ENCODE results near the gene BTAF1.
"Not testable (repeated sequence)": the region's sequence is repeated elsewhere in the genome, so short reads cannot be mapped to it uniquely, and the experiment has no call there.

BTAF1 gene

GRCh38 chr10:91980319-91980718 lies 56.7 kb downstream of the BTAF1 start:
- no peak for DNase-seq

DNA sequence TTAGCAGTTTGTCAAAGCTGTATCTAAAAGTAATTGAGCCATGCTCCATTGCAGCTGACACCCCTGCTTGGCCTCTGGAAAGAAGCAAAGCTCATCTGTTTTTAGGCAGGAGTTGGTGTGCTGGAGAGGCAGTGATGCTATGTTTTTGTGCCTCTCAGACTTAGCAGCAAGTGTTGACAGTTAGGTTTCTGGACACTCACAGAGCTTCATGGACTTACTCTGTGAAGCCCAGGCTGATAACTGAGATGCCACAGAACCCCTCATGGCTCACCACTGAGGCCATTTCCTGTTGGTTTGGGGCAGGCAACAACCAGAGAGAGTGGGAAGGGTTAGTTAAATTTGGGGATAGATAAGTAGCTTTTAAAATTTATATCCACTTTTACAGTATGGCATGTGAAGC lies 59.8 kb downstream of the BTAF1 start:
- DNase-seq, result no peak

DNA sequence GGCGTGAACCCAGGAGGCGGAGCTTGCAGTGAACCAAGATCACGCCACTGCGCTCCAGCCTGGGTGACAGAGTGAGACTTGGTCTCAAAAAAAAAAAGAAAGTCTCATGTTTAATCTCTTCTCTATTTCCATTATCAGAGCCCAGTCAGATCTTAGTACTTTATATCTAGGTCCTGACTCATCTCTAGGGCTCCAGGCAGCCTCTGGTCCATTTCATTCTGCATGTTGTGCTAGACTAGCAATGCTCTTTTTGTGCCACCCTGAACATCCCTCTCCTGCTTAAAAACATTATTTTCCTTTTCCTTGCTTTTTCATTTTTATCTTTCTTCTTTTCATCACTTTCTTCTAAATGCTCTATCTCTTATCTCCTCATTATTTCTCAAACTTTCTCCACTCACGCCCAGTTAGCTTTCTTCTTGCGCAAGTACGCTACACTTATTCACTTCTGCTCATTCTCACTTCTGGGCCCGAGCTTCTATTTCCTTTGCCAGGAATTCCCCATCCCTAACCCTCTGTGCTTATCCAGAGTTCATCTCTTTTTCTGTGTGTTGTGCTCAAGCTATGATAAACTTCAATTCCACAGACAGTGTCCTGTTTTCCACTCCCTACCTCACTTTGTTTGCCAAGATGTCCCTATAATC lies 63.9 kb downstream of the BTAF1 start:
- no peak for DNase-seq

DNA sequence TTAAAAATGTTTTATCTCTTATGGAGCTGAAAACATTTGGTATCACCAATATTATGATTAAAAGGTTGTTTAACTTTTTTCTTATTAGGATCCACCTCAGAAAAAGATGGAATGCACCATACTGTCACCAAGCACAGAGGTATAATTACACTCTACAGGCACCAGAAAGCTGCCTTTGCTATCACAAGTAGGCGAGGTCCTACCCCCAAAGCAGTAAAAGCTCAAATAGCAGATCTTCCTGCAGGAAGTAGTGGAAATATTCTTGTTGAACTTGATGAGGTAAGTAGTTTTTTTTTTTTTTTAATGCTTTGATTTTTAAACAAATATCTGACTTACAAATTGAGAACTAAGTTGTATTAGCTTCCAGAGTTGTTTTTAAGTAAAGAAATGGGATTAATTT lies 68.5 kb downstream of the BTAF1 start:
- no peak for DNase-seq

DNA sequence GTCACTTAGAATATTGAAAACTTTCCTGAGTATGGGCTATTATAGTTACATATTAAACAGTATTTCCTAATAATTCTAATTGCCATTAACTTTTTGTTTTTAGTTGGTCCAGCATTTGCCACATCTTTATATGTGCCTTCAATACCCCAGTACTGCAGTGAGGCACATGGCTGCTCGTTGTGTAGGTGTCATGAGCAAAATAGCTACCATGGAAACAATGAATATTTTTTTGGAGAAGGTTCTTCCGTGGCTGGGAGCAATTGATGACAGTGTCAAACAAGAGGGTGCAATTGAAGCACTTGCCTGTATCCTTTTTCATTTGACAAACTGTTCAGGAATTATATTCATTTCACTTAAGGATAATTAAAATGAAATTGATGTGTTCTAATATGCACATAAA lies 72.7 kb downstream of the BTAF1 start:
- no peak for DNase-seq

DNA sequence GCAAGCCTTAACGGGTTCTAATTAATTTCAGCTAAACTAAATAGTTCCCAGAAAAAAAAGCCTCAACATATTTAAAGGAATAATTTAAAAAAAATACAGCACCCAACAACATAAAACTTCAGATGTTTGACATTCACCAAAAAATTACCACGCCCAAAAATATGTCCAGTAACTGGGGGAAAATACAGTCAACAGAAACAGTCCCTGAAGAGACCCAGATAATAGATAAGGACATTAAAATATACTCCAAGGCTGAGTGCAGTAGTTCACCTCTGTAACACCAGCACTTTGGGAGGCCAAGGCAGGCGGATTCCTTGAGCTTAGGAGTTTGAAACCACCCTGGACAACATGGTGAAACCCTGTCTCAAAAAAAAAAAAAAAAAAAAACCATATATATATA lies 78.0 kb downstream of the BTAF1 start:
- DNase-seq, result no peak

- no peak for DNase-seq
Measured at GRCh38 chr10:92001995-92002394, 78.4 kb downstream of the BTAF1 start.

DNA sequence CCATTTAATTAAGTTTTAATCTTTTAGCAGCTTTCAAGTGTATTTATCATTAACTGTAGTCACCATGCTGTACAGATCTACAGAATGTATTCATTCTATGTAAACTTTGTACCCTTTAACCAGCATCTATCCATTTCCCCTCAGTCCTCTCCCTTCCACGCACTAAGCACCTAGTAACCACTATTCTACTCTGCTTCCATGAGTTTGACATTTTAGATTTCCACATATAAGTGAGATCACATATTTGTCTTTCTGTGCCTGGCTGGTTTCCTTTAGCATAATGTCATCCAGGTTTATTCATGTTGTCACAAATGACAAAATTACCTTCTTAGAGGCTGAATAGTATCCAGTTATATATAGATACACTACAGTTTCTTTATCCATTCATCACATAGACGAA lies 79.7 kb downstream of the BTAF1 start:
- DNase-seq, result no peak

- DNase-seq, result no peak
Measured at GRCh38 chr10:92005978-92006377, 82.4 kb downstream of the BTAF1 start.

GRCh38 chr10:92009445-92009844 lies 85.9 kb downstream of the BTAF1 start:
- DNase-seq, result no peak

GRCh38 chr10:92010047-92010735 lies 86.6 kb downstream of the BTAF1 start:
- DNase-seq, result no peak

GRCh38 chr10:92011560-92012214 lies 88.1 kb downstream of the BTAF1 start:
- no peak for DNase-seq

- DNase-seq, result no peak
Measured at GRCh38 chr10:92014620-92015019, 91.0 kb downstream of the BTAF1 start.

DNA sequence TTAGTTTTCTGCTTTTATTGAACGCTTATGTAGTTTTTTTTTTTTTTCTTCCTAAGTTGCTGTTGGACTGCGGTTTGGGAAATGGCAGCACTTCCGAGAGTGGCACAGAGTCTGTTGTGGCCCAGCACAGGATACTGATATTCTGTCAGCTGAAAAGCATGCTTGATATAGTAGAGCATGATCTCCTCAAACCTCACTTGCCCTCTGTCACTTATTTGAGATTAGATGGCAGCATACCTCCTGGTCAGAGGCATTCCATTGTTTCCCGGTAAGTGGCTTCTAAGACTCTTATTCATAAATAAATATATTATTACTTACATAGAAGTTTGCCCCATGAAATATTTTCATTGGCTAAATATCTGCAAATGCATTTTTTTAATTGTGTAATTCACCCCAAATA lies 101.1 kb downstream of the BTAF1 start:
- DNase-seq, result no peak

GRCh38 chr10:92025340-92025739 lies 101.8 kb downstream of the BTAF1 start:
- not testable (repeated sequence) for DNase-seq

DNA sequence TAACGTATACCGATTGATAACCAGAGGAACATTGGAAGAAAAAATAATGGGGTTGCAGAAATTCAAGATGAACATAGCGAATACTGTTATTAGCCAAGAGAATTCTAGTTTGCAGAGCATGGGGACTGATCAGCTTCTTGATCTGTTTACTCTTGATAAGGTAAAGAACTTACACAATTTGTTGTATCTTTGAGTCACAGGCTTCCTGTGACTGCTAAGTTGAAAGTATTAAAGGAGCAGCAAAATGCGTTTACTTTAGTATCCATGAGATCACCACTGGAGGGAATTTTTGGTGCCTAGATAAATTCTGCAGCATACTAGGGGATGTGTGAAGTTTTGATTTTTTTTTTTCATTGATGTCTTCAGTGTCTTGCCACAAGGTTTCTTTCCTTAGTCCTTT lies 103.6 kb downstream of the BTAF1 start:
- DNase-seq, result no peak

DNA sequence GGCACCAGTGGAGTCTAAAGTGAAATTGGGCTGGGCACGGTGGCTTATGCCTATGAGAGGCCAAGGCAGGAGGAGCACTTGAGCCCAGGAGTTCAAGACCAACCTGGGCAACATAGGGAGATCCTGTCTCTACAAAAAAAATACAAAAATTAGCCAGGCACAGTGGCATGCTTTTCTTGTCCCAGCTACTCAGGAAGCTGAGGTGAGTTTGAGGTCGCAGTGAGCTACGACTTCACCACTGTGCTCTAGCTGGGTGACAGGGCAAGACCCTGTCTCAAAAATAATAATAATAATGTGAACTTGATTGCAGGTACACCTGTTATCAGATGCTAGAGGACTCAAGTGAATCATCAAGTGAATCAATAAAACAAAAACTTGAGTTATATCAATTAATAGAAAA lies 108.0 kb downstream of the BTAF1 start:
- DNase-seq, result no peak

GRCh38 chr10:92033070-92033469 lies 109.5 kb downstream of the BTAF1 start:
- DNase-seq, result not testable (repeated sequence)

DNA sequence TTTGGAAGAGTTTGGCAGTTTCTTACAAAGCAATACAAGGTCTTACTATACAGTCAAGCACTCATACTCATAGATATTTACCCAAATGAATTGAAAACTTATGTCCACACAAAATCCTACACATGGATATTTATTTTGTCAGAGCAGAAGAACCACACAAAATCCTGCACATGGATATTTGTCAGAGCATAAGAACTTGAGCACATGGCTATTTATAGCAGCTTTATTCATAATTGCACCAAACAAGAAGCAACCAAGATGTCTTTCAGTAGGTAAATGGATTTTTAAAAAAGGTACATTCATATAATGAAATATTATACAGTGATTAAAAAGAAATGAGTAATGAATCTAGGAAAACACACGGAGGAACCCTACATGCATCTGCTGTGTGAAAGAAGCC lies 115.4 kb downstream of the BTAF1 start:
- no peak for DNase-seq

DNA sequence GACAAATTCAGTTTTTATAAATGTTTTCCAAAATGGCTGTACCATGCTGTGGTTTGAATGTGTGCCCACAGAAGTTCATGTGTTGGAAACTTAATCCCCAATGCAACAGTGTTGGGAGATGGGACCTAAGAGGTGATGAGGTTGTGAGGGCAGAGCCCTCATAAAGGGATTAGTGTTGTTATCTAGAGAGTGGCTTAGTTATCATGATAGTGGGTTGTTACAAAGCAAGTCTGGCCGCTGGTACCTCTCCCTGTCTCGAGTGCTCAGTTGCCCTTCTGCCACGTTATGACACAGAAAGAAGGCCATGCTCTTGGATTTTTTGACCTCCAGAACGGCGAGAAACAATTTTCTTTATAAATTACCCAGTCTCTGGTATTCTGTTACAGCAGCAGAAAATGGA lies 119.0 kb downstream of the BTAF1 start:
- DNase-seq, result no peak

DNA sequence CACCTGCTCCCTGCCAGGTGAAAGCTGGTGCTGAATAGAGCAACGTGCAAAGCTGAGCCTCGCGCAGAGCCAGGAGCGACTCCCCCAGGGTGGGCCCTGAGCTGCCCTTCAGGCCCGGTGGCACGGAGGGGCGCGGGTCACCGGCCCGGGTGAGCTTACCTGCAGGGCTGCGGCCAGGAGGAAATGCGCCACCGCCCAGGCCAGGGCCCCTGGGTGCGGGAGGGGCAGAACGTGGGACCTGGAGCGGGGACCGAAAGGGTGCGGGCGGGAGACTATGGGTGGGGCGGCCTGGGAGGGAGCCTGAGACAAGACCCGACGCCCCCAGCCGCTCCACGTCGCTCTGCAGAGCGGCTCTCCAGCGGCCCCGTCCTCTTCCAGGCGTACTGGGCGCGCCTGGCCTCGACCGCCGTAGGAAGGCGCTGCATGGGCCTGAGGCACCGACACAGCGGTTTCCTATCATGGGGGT lies 122.1 kb downstream of the BTAF1 start:
- DNase-seq, result no peak

GRCh38 chr10:92047215-92047614 lies 123.6 kb downstream of the BTAF1 start:
- DNase-seq, result no peak

GRCh38 chr10:92052088-92052487 lies 128.5 kb downstream of the BTAF1 start:
- no peak for DNase-seq

DNA sequence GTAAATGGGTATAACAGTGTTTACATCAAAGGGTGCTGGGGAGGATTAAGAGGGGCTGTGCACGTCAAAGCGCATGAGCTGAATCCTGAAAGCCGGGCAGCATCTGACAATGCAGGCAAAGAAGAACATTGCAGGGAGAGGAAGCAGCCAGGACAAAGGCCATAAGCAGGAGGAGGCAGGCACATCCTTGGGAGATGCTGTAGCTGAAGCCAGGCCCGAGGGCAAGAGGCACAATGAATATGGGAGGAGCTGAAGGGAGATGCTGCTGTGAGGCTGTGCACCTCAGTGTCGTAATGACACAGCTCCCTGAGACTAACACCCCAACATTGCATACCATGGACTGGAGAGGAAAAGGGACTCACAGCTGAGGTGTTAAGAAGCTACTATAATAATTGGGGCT lies 129.2 kb downstream of the BTAF1 start:
- no peak for DNase-seq
